ENCODE measurements around the gene CMTM4.
"Not testable (repeated sequence)": the region's sequence is repeated elsewhere in the genome, so short reads cannot be mapped to it uniquely, and the experiment has no call there.

CMTM4 gene

GRCh38 chr16:66617010-66617434 is 79.5 kb downstream of the CMTM4 start:
- H3K27ac Mint-ChIP-seq, result no peak overlapping the region
- DNase-seq, result no peak
- H3K9me3 Mint-ChIP-seq, result no peaks in the 10 kb centered on the region
- peaks cover 6% of the 10 kb centered on the region for H3K36me3 Mint-ChIP-seq
- CTCF ChIA-PET, result interaction anchor here (2.5 to 2.8 kb wide), 2 partner anchors 9 to 34 kb away, joined by 10 to 16 read pairs; no protein-coding TSS in a partner anchor
- H3K4me1 Mint-ChIP-seq, result no peaks in the 10 kb centered on the region
- no peak overlapping the region for H3K4me3 Mint-ChIP-seq
- H3K27me3 Mint-ChIP-seq, result no peaks in the 10 kb centered on the region

GRCh38 chr16:66616592-66616991 is 80.0 kb downstream of the CMTM4 start:
- DNase-seq, result no peak
- Mint-ChIP-seq H3K36me3 (peaks cover 6% of the 10 kb centered on the region), H3K27me3 (no peaks in the 10 kb centered on the region), H3K9me3 (no peaks in the 10 kb centered on the region), H3K4me1 (no peaks in the 10 kb centered on the region), H3K27ac (no peak overlapping the region), H3K4me3 (no peak overlapping the region)
- CTCF ChIA-PET, result interaction anchor here (2.5 kb wide), 1 partner anchor 8 kb away, joined by 16 read pairs; no protein-coding TSS in a partner anchor

- CTCF ChIA-PET, result no interaction called here
- Mint-ChIP-seq H3K4me3 (no peak overlapping the region), H3K36me3 (peaks cover 10% of the 10 kb centered on the region), H3K4me1 (no peaks in the 10 kb centered on the region), H3K27me3 (no peaks in the 10 kb centered on the region), H3K27ac (no peak overlapping the region), H3K9me3 (no peaks in the 10 kb centered on the region)
- no peak for DNase-seq
Observed at GRCh38 chr16:66616169-66616568, 80.4 kb downstream of the CMTM4 start.

GRCh38 chr16:66614161-66614802 is 82.3 kb downstream of the CMTM4 start:
- Mint-ChIP-seq H3K27ac (no peak overlapping the region), H3K9me3 (no peaks in the 10 kb centered on the region), H3K4me1 (no peaks in the 10 kb centered on the region), H3K27me3 (no peaks in the 10 kb centered on the region), H3K4me3 (no peak overlapping the region), H3K36me3 (peaks cover 26% of the 10 kb centered on the region)
- no peak for DNase-seq
- CTCF ChIA-PET, result interaction anchor here (0.6 kb wide), 1 partner anchor 58 kb away, joined by 4 read pairs; no protein-coding TSS in a partner anchor

- H3K27ac Mint-ChIP-seq, result no peak overlapping the region
- H3K27me3 Mint-ChIP-seq, result no peaks in the 10 kb centered on the region
- H3K9me3 Mint-ChIP-seq, result no peaks in the 10 kb centered on the region
- peaks cover 15% of the 10 kb centered on the region for H3K4me1 Mint-ChIP-seq
- peaks cover 34% of the 10 kb centered on the region for H3K36me3 Mint-ChIP-seq
- no peak overlapping the region for H3K4me3 Mint-ChIP-seq
- CTCF ChIA-PET, result no interaction called here
- no peak for DNase-seq
Observed at GRCh38 chr16:66612422-66612821, 84.1 kb downstream of the CMTM4 start.

GRCh38 chr16:66611911-66612310 is 84.6 kb downstream of the CMTM4 start:
- H3K4me3 Mint-ChIP-seq, H3K9me3 Mint-ChIP-seq, H3K27ac Mint-ChIP-seq, H3K27me3 Mint-ChIP-seq, DNase-seq: not testable (repeated sequence)
- CTCF ChIA-PET, result interaction anchor here (1.2 kb wide), 1 partner anchor 119 kb away, joined by 4 read pairs; no protein-coding TSS in a partner anchor
- Mint-ChIP-seq H3K36me3 (peaks cover 35% of the 10 kb centered on the region), H3K4me1 (peaks cover 20% of the 10 kb centered on the region)

- Mint-ChIP-seq H3K4me1 (peaks cover 32% of the 10 kb centered on the region), H3K27ac (peak overlapping the region; percentile 11), H3K4me3 (no peak overlapping the region), H3K36me3 (peaks cover 40% of the 10 kb centered on the region), H3K9me3 (no peaks in the 10 kb centered on the region), H3K27me3 (no peaks in the 10 kb centered on the region)
- CTCF ChIA-PET, result interaction anchor here (2.1 to 4.9 kb wide), 3 partner anchors 41 to 258 kb away, joined by 6 to 47 read pairs (median 18); no protein-coding TSS in a partner anchor
- no peak for DNase-seq
Observed at GRCh38 chr16:66610111-66610820, 86.3 kb downstream of the CMTM4 start.

GRCh38 chr16:66609139-66609510 is 87.4 kb downstream of the CMTM4 start:
- CTCF ChIA-PET, result interaction anchor here (0.7 to 4.9 kb wide), 32 partner anchors 9 to 259 kb away, joined by 3 to 47 read pairs (median 4); partner anchors contain the start of genes CKLF and CMTM2
- Mint-ChIP-seq H3K27ac (no peak overlapping the region), H3K4me1 (peaks cover 32% of the 10 kb centered on the region), H3K36me3 (peaks cover 40% of the 10 kb centered on the region), H3K9me3 (no peaks in the 10 kb centered on the region), H3K4me3 (no peak overlapping the region), H3K27me3 (peaks cover 2% of the 10 kb centered on the region)
- DNase-seq, result no peak

GRCh38 chr16:66608241-66609138 is 88.1 kb downstream of the CMTM4 start:
- H3K9me3 Mint-ChIP-seq, result no peaks in the 10 kb centered on the region

GRCh38 chr16:66605979-66606751 is 90.4 kb downstream of the CMTM4 start:
- H3K4me1 Mint-ChIP-seq, result peaks cover 44% of the 10 kb centered on the region
- H3K27me3 Mint-ChIP-seq, result peaks cover 5% of the 10 kb centered on the region
- peaks cover 2% of the 10 kb centered on the region for H3K9me3 Mint-ChIP-seq
- H3K4me3 Mint-ChIP-seq, result peak overlapping the region; percentile 79
- H3K27ac Mint-ChIP-seq, result peak overlapping the region; percentile 77
- DNase-seq, result no peak
- peaks cover 34% of the 10 kb centered on the region for H3K36me3 Mint-ChIP-seq
- CTCF ChIA-PET, result interaction anchor here (0.9 to 4.9 kb wide), 6 partner anchors 9 to 322 kb away, joined by 3 to 47 read pairs (median 6); partner anchors contain the start of gene DYNC1LI2

More at GRCh38 chr16:66608241-66609138, 88.1 kb downstream of the CMTM4 start:
- CTCF ChIA-PET, result interaction anchor here (0.6 to 4.9 kb wide), 41 partner anchors 9 to 320 kb away, joined by 3 to 47 read pairs (median 4); partner anchors contain the start of genes CKLF, CMTM2 and NAE1
- H3K36me3 Mint-ChIP-seq, result peaks cover 41% of the 10 kb centered on the region
- peaks cover 37% of the 10 kb centered on the region for H3K4me1 Mint-ChIP-seq
- peak overlapping the region; percentile 86 for H3K27ac Mint-ChIP-seq
- peaks cover 5% of the 10 kb centered on the region for H3K27me3 Mint-ChIP-seq
- H3K4me3 Mint-ChIP-seq, result peak overlapping the region; percentile 24
- peak; percentile 88 for DNase-seq

- peak; percentile 56 for DNase-seq
- H3K27ac Mint-ChIP-seq, result peak overlapping the region; percentile 77
- H3K36me3 Mint-ChIP-seq, result peaks cover 34% of the 10 kb centered on the region
- H3K4me1 Mint-ChIP-seq, result peaks cover 52% of the 10 kb centered on the region
- H3K4me3 Mint-ChIP-seq, result peak overlapping the region; percentile 79
- CTCF ChIA-PET, result interaction anchor here (1.1 to 1.8 kb wide), 3 partner anchors 46 to 199 kb away, joined by 3 to 7 read pairs (median 4); partner anchors contain the start of gene DYNC1LI2
- peaks cover 5% of the 10 kb centered on the region for H3K27me3 Mint-ChIP-seq
- H3K9me3 Mint-ChIP-seq, result peaks cover 8% of the 10 kb centered on the region
Observed at GRCh38 chr16:66605177-66605978, 91.2 kb downstream of the CMTM4 start.

GRCh38 chr16:66604376-66605176 is 92.0 kb downstream of the CMTM4 start, which contains the start of gene CMTM3:
CMTM3 (plus strand) TSS chr16:66604704; CDS start chr16:66604806, 102 bp downstream.
- H3K27ac Mint-ChIP-seq, result peak within 1 kb of the TSS; percentile 97
- H3K4me1 Mint-ChIP-seq, result peaks cover 60% of the 10 kb centered on the region
- H3K36me3 Mint-ChIP-seq, result peaks cover 28% of the 10 kb centered on the region
- H3K4me3 Mint-ChIP-seq, result peak within 1 kb of the TSS; percentile 85
- peaks cover 5% of the 10 kb centered on the region for H3K27me3 Mint-ChIP-seq
- peaks cover 8% of the 10 kb centered on the region for H3K9me3 Mint-ChIP-seq
- CTCF ChIA-PET, result interaction anchor here (1.1 to 1.8 kb wide), 5 partner anchors 11 to 198 kb away, joined by 3 to 14 read pairs (median 5); no protein-coding TSS in a partner anchor
- peak; percentile 80 for DNase-seq

Data from activated naive CD4-positive, alpha-beta T cell treated with anti-CD3 and anti-CD28 coated beads, Interleukin-2, amount 10 ng/mL, durations not matched to agents 7 days and 5 days (primary cell).